ENCODE results near the gene GRM7.

DNA sequence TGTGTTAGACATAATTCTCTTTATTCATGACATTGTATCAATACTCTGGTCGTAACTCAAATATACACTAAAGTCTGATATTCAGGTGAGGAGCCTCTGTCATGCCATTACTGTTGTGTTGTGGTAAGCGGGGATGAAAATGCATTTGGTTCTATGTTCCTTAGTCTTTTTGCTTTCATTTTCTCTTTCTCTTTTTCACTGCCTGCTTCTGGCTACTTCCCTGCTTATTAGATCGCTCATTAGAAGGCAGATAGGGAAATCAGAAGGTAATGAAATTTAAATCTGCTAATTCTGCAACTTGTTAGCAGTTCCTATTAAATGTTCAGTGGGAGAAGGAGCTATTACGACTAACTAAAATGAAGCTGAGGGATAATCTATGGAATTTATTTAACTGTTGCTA is 345.0 kb downstream of the GRM7 start:
- TF ChIP-seq EZH2 (IDR thresholded peaks at IDR 0.05; ENCODE audit: low read length, unreplicated experiment) (no peak), EZH2phosphoT487 (IDR thresholded peaks at IDR 0.05; ENCODE audit: borderline replicate concordance, low read length) (no peak)
- TF ChIP-seq, protein P1, sequence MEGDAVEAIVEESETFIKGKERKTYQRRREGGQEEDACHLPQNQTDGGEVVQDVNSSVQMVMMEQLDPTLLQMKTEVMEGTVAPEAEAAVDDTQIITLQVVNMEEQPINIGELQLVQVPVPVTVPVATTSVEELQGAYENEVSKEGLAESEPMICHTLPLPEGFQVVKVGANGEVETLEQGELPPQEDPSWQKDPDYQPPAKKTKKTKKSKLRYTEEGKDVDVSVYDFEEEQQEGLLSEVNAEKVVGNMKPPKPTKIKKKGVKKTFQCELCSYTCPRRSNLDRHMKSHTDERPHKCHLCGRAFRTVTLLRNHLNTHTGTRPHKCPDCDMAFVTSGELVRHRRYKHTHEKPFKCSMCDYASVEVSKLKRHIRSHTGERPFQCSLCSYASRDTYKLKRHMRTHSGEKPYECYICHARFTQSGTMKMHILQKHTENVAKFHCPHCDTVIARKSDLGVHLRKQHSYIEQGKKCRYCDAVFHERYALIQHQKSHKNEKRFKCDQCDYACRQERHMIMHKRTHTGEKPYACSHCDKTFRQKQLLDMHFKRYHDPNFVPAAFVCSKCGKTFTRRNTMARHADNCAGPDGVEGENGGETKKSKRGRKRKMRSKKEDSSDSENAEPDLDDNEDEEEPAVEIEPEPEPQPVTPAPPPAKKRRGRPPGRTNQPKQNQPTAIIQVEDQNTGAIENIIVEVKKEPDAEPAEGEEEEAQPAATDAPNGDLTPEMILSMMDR (conservative IDR thresholded peaks at IDR 0.05; ENCODE audit: low read depth, low read length) = no peak

All from PC-3 (cell line).